Breast epithelium (tissue), 4 donors: ENCODE measurements around the gene MRPL24. TPM values are rescaled to one million over a fixed set of nuclear protein-coding genes. Genes with fewer than 3 reads are reported as not detected.

Source experiments
- DNase-seq, 2 donors: peaks; one replicate each; pipeline ENCODE4 v3.0.0-alpha.2; 2019; ENCODE audit warnings: low spot score in 2 of 2
- H3K27ac ChIP-seq, 2 donors: fragments of 200-600 bp; sonication (generic) in 1 of 2; one replicate each; pipeline ENCODE4 v1.5.1; 2016 to 2019; ENCODE audit warnings: mild to moderate bottlenecking in 1 of 2
- H3K27me3 ChIP-seq, 2 donors: fragments of 200-600 bp; sonication (generic) in 1 of 2; one replicate each; pipeline versions ENCODE4 v1.5.1 to v1.6.0; 2017 to 2019; ENCODE audit warnings: control low read depth in 1 of 2, mild to moderate bottlenecking in 1 of 2
- H3K36me3 ChIP-seq: fragments of 200-600 bp; one replicate; pipeline ENCODE4 v1.5.1; 2019
- H3K4me1 ChIP-seq, 2 donors: fragments of 200-600 bp; sonication (generic); one replicate each; pipeline ENCODE4 v1.5.1; 2016 to 2019; ENCODE audit warnings: control low read depth in 1 of 2
- H3K4me3 ChIP-seq, 3 donors: fragments of 200-600 bp; sonication (generic); 1 replicate in 2 of 3; 2 replicates in 1 of 3; pipeline ENCODE4 v1.5.1; 2016 to 2019; ENCODE audit warnings: mild to moderate bottlenecking in 3 of 3, moderate library complexity in 2 of 3
- H3K9me3 ChIP-seq, 2 donors: fragments of 200-600 bp; sonication (generic) in 1 of 2; one replicate each; pipeline ENCODE4 v1.5.1; 2016 to 2019; ENCODE audit warnings: control low read depth in 1 of 2
- POLR2A ChIP-seq: fragments of 450-650 bp; IDR thresholded peaks from one replicate; pipeline ENCODE4 v1.6.1; 2016; ENCODE audit warnings: antibody characterized with exemption, mild to moderate bottlenecking, moderate library complexity
- POLR2AphosphoS5 ChIP-seq, 3 donors: sonication (generic); formaldehyde crosslinking; IDR thresholded peaks; one replicate each; pipeline ENCODE4 v1.6.1; 2017; ENCODE audit warnings: antibody characterized with exemption in 3 of 3
- intact Hi-C: fragments of 100-400 bp; cut with DNase I; formaldehyde crosslinking; loops from one replicate; pipeline ENCODE4 v1.15.1; 2023; ENCODE audit warnings: low total_unique reads
- total RNA-seq, 3 donors: library from RNA; depleted of rRNA; stranded (reverse); fragments of >200 nt; gene quantifications; one replicate each; pipeline ENCODE4 v1.1.0, GENCODE V29; 2016
- TF ChIP-seq, protein P1 (sequence below), 3 donors: fragments of 450-650 bp; IDR thresholded peaks; one replicate each; pipeline ENCODE4 v1.5.1; 2016 to 2017; ENCODE audit warnings: antibody characterized with exemption in 3 of 3, mild to moderate bottlenecking in 3 of 3, moderate library complexity in 3 of 3

The MRPL24 gene
- total RNA-seq, 3 donors from 2014 or later = 36.6 to 63.9 (median 63.8) TPM

- H3K4me1 ChIP-seq = peaks cover 4 to 26% of the 10 kb centered on the region in 2 donors
- peak overlapping the region; percentile 100 for H3K27ac ChIP-seq
- no peaks in the 10 kb centered on the region for H3K27me3 ChIP-seq
- no peak for DNase-seq
- no peaks in the 10 kb centered on the region for H3K9me3 ChIP-seq
- intact Hi-C loops = no loop called here
- H3K4me3 ChIP-seq = peak overlapping the region; percentile 87 to 98 (median 95)
- TF ChIP-seq POLR2AphosphoS5 (IDR thresholded peaks at IDR 0.05) = no peak
- TF ChIP-seq, protein P1, sequence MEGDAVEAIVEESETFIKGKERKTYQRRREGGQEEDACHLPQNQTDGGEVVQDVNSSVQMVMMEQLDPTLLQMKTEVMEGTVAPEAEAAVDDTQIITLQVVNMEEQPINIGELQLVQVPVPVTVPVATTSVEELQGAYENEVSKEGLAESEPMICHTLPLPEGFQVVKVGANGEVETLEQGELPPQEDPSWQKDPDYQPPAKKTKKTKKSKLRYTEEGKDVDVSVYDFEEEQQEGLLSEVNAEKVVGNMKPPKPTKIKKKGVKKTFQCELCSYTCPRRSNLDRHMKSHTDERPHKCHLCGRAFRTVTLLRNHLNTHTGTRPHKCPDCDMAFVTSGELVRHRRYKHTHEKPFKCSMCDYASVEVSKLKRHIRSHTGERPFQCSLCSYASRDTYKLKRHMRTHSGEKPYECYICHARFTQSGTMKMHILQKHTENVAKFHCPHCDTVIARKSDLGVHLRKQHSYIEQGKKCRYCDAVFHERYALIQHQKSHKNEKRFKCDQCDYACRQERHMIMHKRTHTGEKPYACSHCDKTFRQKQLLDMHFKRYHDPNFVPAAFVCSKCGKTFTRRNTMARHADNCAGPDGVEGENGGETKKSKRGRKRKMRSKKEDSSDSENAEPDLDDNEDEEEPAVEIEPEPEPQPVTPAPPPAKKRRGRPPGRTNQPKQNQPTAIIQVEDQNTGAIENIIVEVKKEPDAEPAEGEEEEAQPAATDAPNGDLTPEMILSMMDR (IDR thresholded peaks at IDR 0.05) = no peak
- H3K36me3 ChIP-seq = no peaks in the 10 kb centered on the region
These were observed 12.1 kb upstream of the MRPL24 start for GRCh38 chr1:156752843-156753482.

GRCh38 chr1:156751757-156752481, 11.0 kb upstream of the MRPL24 start:
- no peaks in the 10 kb centered on the region for H3K27me3 ChIP-seq
- H3K4me1 ChIP-seq = peaks cover 8 to 28% of the 10 kb centered on the region in 2 donors
- H3K27ac ChIP-seq = peak overlapping the region; percentile 100
- H3K9me3 ChIP-seq = no peaks in the 10 kb centered on the region
- peak; percentile 95 to 98 for DNase-seq
- intact Hi-C loops = no loop called here
- TF ChIP-seq, protein P1 (IDR thresholded peaks at IDR 0.05) = no peak
- peak; percentile 75 to 85 (median 85) for TF ChIP-seq POLR2AphosphoS5 (IDR thresholded peaks at IDR 0.05)
- peak overlapping the region; percentile 87 to 98 (median 95) for H3K4me3 ChIP-seq
- H3K36me3 ChIP-seq = no peaks in the 10 kb centered on the region

DNA sequence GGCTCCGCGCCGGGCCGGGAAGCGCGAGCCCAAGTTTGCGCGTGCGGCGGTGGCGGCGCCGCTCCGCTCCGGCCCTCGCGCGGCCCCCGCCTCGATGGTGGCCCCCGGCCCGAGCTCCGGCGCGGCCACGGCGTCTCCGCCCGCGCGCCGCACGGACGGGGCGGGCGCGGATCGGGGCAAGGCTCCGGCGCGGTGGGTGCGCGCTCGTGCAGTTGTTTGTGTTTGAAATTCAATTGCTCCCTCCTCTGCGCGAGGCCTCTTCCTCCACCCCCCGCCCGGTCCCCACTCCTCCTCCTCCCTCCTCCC, 10.5 kb upstream of the MRPL24 start, which contains the start of gene HDGF:
Gene HDGF, minus strand, starts transcription at position 225 of the 306 bp plus-strand sequence. CDS start 246 bp downstream, outside the sequence.
- no peaks in the 10 kb centered on the region for H3K27me3 ChIP-seq
- no peaks in the 10 kb centered on the region for H3K9me3 ChIP-seq
- DNase-seq = no peak
- peak within 1 kb of the TSS; percentile 87 to 98 (median 95) for H3K4me3 ChIP-seq
- intact Hi-C loops = no loop called here
- H3K4me1 ChIP-seq = peaks cover 8 to 29% of the 10 kb centered on the region in 2 donors
- H3K27ac ChIP-seq = peak within 1 kb of the TSS; percentile 100
- TF ChIP-seq, protein P1 (IDR thresholded peaks at IDR 0.05) = no peak
- TF ChIP-seq POLR2A = no peak
- no peak for TF ChIP-seq POLR2AphosphoS5 (IDR thresholded peaks at IDR 0.05)
- H3K36me3 ChIP-seq = no peaks in the 10 kb centered on the region

- Histone ChIP-seq H3K27me3 (no peaks in the 10 kb centered on the region), H3K27ac (peak overlapping the region; percentile 100), H3K9me3 (no peaks in the 10 kb centered on the region), H3K4me1 (peaks cover 8 to 34% of the 10 kb centered on the region in 2 donors), H3K4me3 (peak overlapping the region; percentile 87 to 98 (median 95)), H3K36me3 (no peaks in the 10 kb centered on the region)
- intact Hi-C loops = no loop called here
- TF ChIP-seq, protein P1 (IDR thresholded peaks at IDR 0.05) = peak in 1 of 3 donors; percentile 25
- TF ChIP-seq POLR2AphosphoS5 (IDR thresholded peaks at IDR 0.05) (peak in 1 of 3 donors; percentile 73), POLR2A (peak; percentile 9)
- peak; percentile 55 to 67 for DNase-seq
These were observed 10.0 kb upstream of the MRPL24 start for GRCh38 chr1:156750711-156751450.
